GM19463 (cell line): ENCODE data around the gene UQCC5.

ENCODE experiments used
- ATAC-seq: cut with Tn5 transposase; IDR thresholded peaks from one replicate; pipeline ENCODE4 v1.9.1; 2021; ENCODE audit warnings: mild to moderate bottlenecking, moderate library complexity; ENCODE audit not compliant: unreplicated experiment

The UQCC5 gene

GRCh38 chr3:52532838-52533622 is 3.4 kb upstream of the UQCC5 start:
- ATAC-seq: no peak

DNA sequence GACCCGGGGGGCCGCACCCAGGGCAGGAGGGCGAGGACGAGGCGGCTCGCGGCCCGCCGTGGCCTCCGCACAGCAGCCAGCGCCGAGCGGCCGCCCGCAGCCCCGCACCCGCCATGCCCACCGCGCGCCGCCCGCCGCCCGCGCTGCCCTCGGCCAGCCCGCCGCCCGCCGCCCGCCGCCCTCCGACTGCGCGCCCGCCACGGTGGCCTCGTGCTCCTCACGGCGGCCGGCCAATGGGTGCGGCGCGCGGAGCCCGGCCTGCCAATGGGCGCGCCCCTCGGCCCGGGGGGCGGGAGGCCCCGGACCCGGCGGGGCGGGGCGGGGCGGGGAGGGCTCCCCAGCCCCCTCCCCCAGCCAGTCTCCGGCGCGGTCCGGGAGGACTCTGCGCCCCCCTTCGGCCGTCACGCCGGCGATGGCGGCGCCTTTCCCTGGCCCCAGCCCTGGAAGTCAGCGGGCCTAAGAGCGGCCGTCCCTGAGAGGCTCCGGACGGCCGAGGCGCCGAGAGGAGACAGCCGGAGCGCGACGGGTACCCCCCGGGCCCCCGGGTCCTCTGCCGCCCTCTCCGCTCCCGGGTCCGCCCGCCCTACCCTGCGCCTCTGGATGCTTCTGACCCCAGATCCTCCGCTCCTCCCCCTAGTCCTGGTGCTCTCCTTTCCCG is 2.7 kb upstream of the UQCC5 start, which contains the start of gene NT5DC2:
Gene NT5DC2 (minus strand): TSS at position 235 of the 658 bp plus-strand sequence. CDS start 120 bp downstream, at position 115.
- ATAC-seq: peak; percentile 40

DNA sequence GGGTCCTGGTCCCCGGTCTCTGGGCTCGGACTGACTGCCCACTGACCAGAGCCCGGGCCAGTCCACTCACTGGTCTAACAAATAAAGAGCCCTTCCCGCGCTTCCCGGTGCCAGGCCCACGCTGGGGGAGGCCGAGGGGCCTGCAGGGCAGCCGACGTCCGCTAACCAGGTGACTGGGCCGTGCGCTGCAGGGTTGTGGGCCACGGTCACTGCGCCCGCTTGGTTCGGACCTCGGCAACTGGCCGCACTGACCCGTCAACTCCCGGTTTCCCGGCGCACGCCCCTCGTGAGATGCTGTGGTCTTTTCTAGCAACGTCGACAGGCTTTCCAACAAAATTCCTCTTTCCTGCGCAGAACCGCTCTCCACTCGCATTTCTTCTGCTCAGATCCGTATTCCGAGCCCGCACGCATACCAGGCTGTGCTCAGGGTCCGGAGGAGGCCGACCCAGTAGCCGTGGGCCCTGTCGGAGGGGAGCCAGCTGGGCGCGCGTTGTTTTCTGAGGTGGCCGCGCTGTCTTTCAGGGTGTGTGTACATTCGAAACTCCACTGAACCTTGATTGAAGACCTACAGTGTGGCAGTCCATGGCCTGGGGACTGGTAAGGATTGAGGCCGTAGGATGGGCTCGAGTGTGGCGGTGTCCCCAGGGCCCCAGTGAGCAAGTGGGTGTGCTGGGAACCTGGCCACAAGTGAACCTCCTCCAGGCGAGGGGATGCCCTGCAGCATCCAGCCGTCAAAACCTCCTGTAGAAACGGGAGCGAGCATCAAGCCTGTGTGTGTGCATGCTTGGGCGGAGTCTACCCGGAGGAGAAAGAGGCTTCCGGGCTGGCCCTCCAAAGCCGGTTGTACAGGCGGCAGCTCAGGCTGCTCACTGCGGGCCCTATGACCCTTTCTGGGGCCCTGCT is 1.9 kb upstream of the UQCC5 start:
- no peak for ATAC-seq

- ATAC-seq: no peak
These were observed 844 bp upstream of the UQCC5 start for GRCh38 chr3:52535411-52536111.

GRCh38 chr3:52536112-52536368 is 365 bp upstream of the UQCC5 start:
- no peak for ATAC-seq

DNA sequence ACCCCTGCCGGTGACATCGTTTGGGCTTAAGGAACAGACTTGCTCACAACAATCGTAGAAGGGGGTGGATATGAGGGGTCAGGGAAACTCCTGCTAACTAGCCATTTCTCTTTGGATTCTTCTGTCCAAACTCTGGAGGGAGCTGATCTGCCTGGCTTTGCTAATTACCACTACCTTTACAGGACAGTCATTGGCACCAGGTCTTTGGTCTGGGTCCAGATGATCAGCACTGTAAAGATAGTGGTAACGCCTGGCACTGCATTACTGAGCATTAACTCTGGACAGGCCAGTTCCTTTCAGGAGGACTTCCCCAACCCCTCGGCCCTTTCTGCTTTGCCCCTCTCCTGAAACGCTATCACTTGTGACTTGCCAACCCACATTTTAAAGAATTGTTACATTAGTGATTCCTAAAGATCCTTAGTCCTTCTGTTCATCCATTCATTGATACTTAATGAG is 788 bp downstream of the UQCC5 start:
- no peak for ATAC-seq

GRCh38 chr3:52537726-52538421 is 1.5 kb downstream of the UQCC5 start:
- no peak for ATAC-seq

- ATAC-seq: no peak
These were observed 2.7 kb downstream of the UQCC5 start for GRCh38 chr3:52539010-52539653.

DNA sequence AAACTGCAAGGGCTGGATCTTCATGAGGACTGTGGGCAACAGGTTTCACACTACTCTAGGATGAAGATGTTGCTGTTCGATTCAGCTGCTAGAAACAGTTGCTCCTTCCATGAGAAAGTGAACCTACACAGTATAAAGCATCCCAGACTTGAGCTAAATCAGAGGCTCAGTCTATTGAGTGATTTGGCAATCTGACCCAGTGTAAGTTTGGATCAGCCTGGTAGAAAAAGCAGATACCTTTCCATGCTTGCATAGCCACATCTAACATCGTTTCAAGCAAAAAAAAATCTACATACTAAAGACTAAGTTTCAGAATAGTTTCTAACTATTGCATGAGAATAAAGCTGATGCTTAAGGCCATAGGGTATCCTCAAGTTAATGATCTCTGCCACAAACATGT is 4.6 kb downstream of the UQCC5 start:
- no peak for ATAC-seq

GRCh38 chr3:52544937-52545336 is 8.5 kb downstream of the UQCC5 start:
- no peak for ATAC-seq

GRCh38 chr3:52546111-52546901 is 9.9 kb downstream of the UQCC5 start:
- no peak for ATAC-seq

DNA sequence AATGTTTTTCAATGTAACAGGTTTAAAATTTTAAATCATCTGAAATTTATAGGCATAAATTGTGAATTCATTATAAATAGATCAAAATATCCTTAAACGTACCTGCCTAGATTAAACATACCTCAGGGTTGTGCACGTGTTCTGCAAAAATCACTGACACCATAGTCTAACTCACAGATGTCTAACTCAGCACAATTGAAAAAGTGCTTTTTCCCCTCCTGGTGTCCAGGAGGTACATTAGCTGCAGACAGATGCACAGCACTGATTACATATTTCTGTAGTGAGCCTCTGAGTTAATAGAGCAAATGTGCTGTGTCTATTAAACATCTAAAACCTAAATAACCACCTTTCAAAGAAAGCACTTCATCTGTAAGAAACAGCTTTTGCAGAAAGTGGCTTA is 10.7 kb downstream of the UQCC5 start:
- no peak for ATAC-seq

DNA sequence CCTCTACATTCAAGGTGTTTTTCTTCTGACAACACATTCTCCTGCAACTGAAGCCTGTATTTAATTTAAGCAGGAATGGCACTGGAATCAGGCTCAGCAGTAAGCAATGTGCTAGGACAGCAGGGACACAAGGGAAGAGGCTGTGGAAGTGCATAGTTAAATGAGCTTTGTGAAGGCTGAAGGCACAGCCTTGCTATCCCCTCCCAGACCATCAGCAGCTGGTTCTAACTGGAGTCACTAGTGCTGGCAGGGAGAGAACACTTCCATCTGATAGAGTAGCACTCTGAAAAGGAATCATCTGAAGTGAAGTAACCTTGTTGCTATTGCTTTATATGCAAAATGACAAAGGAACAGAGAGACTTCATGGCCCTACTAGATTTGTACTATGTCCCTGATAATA is 14.7 kb downstream of the UQCC5 start:
- ATAC-seq: no peak

- ATAC-seq: no peak
These were observed 15.7 kb downstream of the UQCC5 start for GRCh38 chr3:52552089-52552488.

- ATAC-seq: no peak
These were observed 17.8 kb downstream of the UQCC5 start for GRCh38 chr3:52554026-52554755.

GRCh38 chr3:52555056-52555455 is 18.7 kb downstream of the UQCC5 start:
- no peak for ATAC-seq

DNA sequence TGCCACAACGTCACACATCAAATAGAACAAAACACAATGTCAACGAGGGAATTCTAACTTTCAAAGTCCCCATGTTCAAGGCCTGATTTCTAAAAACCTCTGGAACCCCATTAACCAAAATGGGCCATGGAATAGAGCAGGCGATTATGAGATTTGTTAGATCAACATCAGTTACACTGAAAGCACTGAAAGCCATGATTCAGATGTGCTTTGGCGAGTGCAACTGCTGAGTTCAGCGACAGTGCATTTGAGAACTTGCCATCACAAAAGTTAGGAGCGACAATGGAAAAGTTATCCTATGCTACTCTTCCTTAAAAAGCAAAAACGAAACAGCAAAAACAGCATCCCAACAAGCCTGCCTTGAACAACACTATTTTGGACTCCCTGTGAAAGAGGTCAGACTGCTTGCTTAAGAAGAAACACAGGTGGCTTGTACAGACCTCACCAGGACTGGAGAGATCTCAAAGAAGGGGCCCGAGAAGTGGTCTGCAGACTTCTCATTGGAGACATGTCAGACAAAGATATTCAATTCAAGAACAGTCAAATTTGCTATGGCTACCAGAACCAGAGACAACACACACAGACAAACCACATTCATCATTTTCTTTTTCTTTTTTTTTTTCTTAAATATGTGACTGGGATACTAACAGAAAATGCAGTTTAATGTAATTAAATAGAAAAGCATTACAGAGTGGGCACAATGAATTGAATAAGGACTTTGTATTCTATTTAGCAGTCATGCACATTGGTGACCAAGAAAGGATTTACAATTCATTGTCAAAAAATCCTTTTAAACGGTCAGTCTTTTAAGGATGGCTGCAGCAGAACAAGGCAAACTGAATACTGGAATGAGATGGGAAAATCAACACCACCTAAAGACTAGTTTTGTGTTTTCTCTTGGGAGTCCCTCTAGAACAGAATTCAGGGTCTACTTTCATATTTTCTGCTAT is 20.9 kb downstream of the UQCC5 start:
- ATAC-seq: no peak
